Loucy (cell line): ENCODE data around the gene CCDC188.

Experiments
- EZH2phosphoT487 ChIP-seq: fragments of 200-600 bp; IDR thresholded peaks from 2 replicates; pipeline ENCODE4 v1.6.1; 2018; ENCODE audit warnings: antibody characterized with exemption, mild to moderate bottlenecking, moderate library complexity, borderline replicate concordance
- TF ChIP-seq, protein P1 (sequence below): fragments of 200-600 bp; sonication (generic); conservative IDR thresholded peaks from 2 replicates; pipeline ENCODE4 v1.5.1; 2014; ENCODE audit warnings: mild to moderate bottlenecking, antibody characterized with exemption, low read length

- TF ChIP-seq, protein P1, sequence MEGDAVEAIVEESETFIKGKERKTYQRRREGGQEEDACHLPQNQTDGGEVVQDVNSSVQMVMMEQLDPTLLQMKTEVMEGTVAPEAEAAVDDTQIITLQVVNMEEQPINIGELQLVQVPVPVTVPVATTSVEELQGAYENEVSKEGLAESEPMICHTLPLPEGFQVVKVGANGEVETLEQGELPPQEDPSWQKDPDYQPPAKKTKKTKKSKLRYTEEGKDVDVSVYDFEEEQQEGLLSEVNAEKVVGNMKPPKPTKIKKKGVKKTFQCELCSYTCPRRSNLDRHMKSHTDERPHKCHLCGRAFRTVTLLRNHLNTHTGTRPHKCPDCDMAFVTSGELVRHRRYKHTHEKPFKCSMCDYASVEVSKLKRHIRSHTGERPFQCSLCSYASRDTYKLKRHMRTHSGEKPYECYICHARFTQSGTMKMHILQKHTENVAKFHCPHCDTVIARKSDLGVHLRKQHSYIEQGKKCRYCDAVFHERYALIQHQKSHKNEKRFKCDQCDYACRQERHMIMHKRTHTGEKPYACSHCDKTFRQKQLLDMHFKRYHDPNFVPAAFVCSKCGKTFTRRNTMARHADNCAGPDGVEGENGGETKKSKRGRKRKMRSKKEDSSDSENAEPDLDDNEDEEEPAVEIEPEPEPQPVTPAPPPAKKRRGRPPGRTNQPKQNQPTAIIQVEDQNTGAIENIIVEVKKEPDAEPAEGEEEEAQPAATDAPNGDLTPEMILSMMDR: no peak
- TF ChIP-seq EZH2phosphoT487: no peak
Measured at GRCh38 chr22:20112623-20113511, 38.0 kb downstream of the CCDC188 start.
